SK-N-SH (cell line): ENCODE results near the gene CCR5. TPM values are rescaled to one million over a fixed set of nuclear protein-coding genes. Genes with fewer than 3 reads are reported as not detected.

ENCODE experiments used
- CTCF ChIA-PET: fragments of 300-600, 350-600 bp; formaldehyde crosslinking; extraction: SDS; loops from one replicate; lab custom pipeline; 2021; lab: Yijun Ruan, JAX
- POLR2A ChIA-PET: fragments of 350-600 bp; sonication (Branson Sonifier 250); formaldehyde crosslinking; extraction: SDS; loops from one replicate; lab custom pipeline; 2020; ENCODE audit warnings: antibody characterized with exemption, inconsistent platforms; lab: Yijun Ruan, JAX
- DNase-seq: peaks from one replicate; pipeline ENCODE4 v3.0.0; 2012
- H2AFZ ChIP-seq: fragments of 200-600 bp; sonication (generic); 2 replicates; pipeline ENCODE4 v1.8.1; 2016; ENCODE audit warnings: antibody characterized with exemption, mild to moderate bottlenecking, low read depth
- H3F3A ChIP-seq: fragments of 200-600 bp; sonication (generic); replicated peaks from 2 replicates; pipeline ENCODE3; 2016; ENCODE audit warnings: antibody characterized with exemption, mild to moderate bottlenecking; ENCODE audit not compliant: insufficient read depth
- H3K27ac ChIP-seq, 2 experiments: fragments of 200-500 bp in 1 of 2; fragments of 200-600 bp in 1 of 2; sonication (Bioruptor generic) in 1 of 2; sonication (generic), shearing (Covaris generic) in 1 of 2; 2 replicates each; pipeline versions ENCODE4 v1.5.1 to v1.6.1; 2014 to 2016; ENCODE audit warnings: low read depth in 2 of 2, inconsistent platforms in 1 of 2, low read length in 1 of 2, mild to moderate bottlenecking in 1 of 2, mixed read lengths in 1 of 2
- H3K27me3 ChIP-seq: fragments of 200-600 bp; sonication (generic), shearing (Covaris generic); 2 replicates; pipeline ENCODE4 v1.6.1; 2016; ENCODE audit warnings: mixed run types; ENCODE audit not compliant: insufficient read depth
- H3K36me3 ChIP-seq, 2 experiments: fragments of 200-500 bp in 1 of 2; fragments of 200-600 bp in 1 of 2; sonication (Bioruptor generic) in 1 of 2; sonication (generic) in 1 of 2; replicated peaks in 1 of 2; 2 replicates each; pipeline versions ENCODE3 to v1.5.1; 2014 to 2016; ENCODE audit warnings: low read length in 1 of 2, mild to moderate bottlenecking in 1 of 2; ENCODE audit not compliant: insufficient read depth in 2 of 2, control insufficient read depth in 1 of 2
- H3K4me1 ChIP-seq, 2 experiments: fragments of 200-500 bp in 1 of 2; fragments of 200-600 bp in 1 of 2; sonication (Bioruptor generic) in 1 of 2; sonication (generic), shearing (Covaris generic) in 1 of 2; 2 replicates each; pipeline versions ENCODE4 v1.5.1 to v1.6.1; 2014 to 2016; ENCODE audit warnings: low read depth in 1 of 2, low read length in 1 of 2, mixed run types in 1 of 2; ENCODE audit not compliant: insufficient read depth in 2 of 2, control insufficient read depth in 1 of 2
- H3K4me2 ChIP-seq: fragments of 200-600 bp; sonication (generic), shearing (Covaris generic); 2 replicates; pipeline ENCODE4 v1.6.1; 2017; ENCODE audit warnings: mixed run types
- H3K4me3 ChIP-seq, 2 experiments: fragments of 200-500 bp in 1 of 2; fragments of 200-600 bp in 1 of 2; sonication (Bioruptor generic) in 1 of 2; sonication (generic), shearing (Covaris generic) in 1 of 2; 2 replicates each; pipeline versions ENCODE4 v1.5.1 to v1.8.1; 2014 to 2016; ENCODE audit warnings: low read depth in 2 of 2, inconsistent platforms in 1 of 2, low read length in 1 of 2, mild to moderate bottlenecking in 1 of 2, mixed read lengths in 1 of 2, moderate library complexity in 1 of 2
- H3K79me2 ChIP-seq: fragments of 200-600 bp; sonication (generic); 2 replicates; pipeline ENCODE4 v1.8.1; 2017; ENCODE audit warnings: mild to moderate bottlenecking; ENCODE audit not compliant: insufficient read depth
- H3K9ac ChIP-seq: fragments of 200-600 bp; sonication (generic); 2 replicates; pipeline ENCODE4 v1.6.1; 2017; ENCODE audit warnings: mixed run types
- H3K9me2 ChIP-seq: fragments of 200-600 bp; sonication (generic); 2 replicates; pipeline ENCODE4 v1.6.1; 2017; ENCODE audit warnings: mixed run types
- H3K9me3 ChIP-seq: fragments of 200-600 bp; sonication (generic); 2 replicates; pipeline ENCODE4 v1.6.1; 2017; ENCODE audit warnings: mixed run types, mild to moderate bottlenecking, moderate library complexity
- H4K20me1 ChIP-seq: fragments of 200-600 bp; sonication (generic); 2 replicates; pipeline ENCODE4 v1.6.1; 2017; ENCODE audit warnings: mild to moderate bottlenecking, mixed run types; ENCODE audit not compliant: insufficient read depth
- CHD2 ChIP-seq: fragments of 150-350 bp; IDR thresholded peaks from 2 replicates; pipeline ENCODE4 v1.6.1; 2018; ENCODE audit warnings: low read length; ENCODE audit not compliant: partially characterized antibody
- EP300 ChIP-seq, 2 experiments: IDR thresholded peaks; 2 replicates each; pipeline versions ENCODE4 v1.4.0 to v1.6.1; 2012; ENCODE audit warnings: borderline replicate concordance in 1 of 2, low read depth in 1 of 2, low read length in 1 of 2
- FOSL2 ChIP-seq: IDR thresholded peaks from 2 replicates; pipeline ENCODE4 v1.4.0; 2012; ENCODE audit warnings: low read depth, mild to moderate bottlenecking, moderate library complexity, borderline replicate concordance
- FOXJ3 ChIP-seq: sonication (generic); formaldehyde crosslinking; IDR thresholded peaks from 2 replicates; pipeline ENCODE4 v1.5.1; 2020; ENCODE audit warnings: mild to moderate bottlenecking, missing genetic modification reagents
- JUND ChIP-seq: IDR thresholded peaks from 2 replicates; pipeline ENCODE4 v1.4.0; 2012
- MEF2A ChIP-seq: IDR thresholded peaks from 2 replicates; pipeline ENCODE4 v1.4.0; 2012; ENCODE audit warnings: low read depth, borderline replicate concordance
- NFIC ChIP-seq: IDR thresholded peaks from 2 replicates; pipeline ENCODE4 v1.4.0; 2012; ENCODE audit warnings: borderline replicate concordance
- POLR2AphosphoS5 ChIP-seq: IDR thresholded peaks from 2 replicates; pipeline ENCODE4 v1.6.1; 2012; ENCODE audit warnings: low read depth, low read length
- RAD21 ChIP-seq: IDR thresholded peaks from 2 replicates; pipeline ENCODE4 v1.6.1; 2012; ENCODE audit warnings: mild to moderate bottlenecking, low read length
- RFX5 ChIP-seq: IDR thresholded peaks from 2 replicates; pipeline ENCODE4 v1.6.1; 2012; ENCODE audit warnings: mild to moderate bottlenecking, improper control_type of control experiment, low read length
- SIN3A ChIP-seq: IDR thresholded peaks from 2 replicates; pipeline ENCODE4 v1.6.1; 2012; ENCODE audit warnings: low read depth, mild to moderate bottlenecking, low read length, moderate library complexity, borderline replicate concordance
- TAF1 ChIP-seq: IDR thresholded peaks from 2 replicates; pipeline ENCODE4 v1.6.1; 2012; ENCODE audit warnings: low read depth, mild to moderate bottlenecking, low read length, moderate library complexity, borderline replicate concordance
- WGBS: methylation state at CpG from one replicate; pipeline ENCODE4 v1.1.6; 2017; ENCODE audit warnings: low lambda C conversion rate; 5-methylcytosine and 5-hydroxymethylcytosine counted together
- polyA plus RNA-seq, 3 experiments: library from polyadenylated mRNA; depleted of rRNA; stranded (reverse); fragments of >200 nt; gene quantifications; 2 replicates each; pipeline ENCODE4 v1.2.3, GENCODE V29; 2012
- TF ChIP-seq, protein P1 (sequence below): IDR thresholded peaks from 2 replicates; pipeline ENCODE4 v1.4.0; 2012; ENCODE audit warnings: low read depth, borderline replicate concordance
- TF ChIP-seq, protein P2 (sequence below): IDR thresholded peaks from 2 replicates; pipeline ENCODE4 v1.4.0; 2012; ENCODE audit warnings: low read depth
- TF ChIP-seq, protein P3 (sequence below): fragments of 150-350 bp; IDR thresholded peaks from 2 replicates; pipeline ENCODE4 v1.6.1; 2017; ENCODE audit warnings: antibody characterized with exemption, low read length, low read depth, borderline replicate concordance
- TF ChIP-seq, protein P4 (sequence below): fragments of 150-350 bp; IDR thresholded peaks from 2 replicates; pipeline ENCODE4 v1.6.1; 2016; ENCODE audit warnings: mild to moderate bottlenecking, low read depth, low read length

CCR5 gene
- polyA plus RNA-seq, 1 of the 3 experiments (the other 2 are of a cell fraction): not detected

DNA sequence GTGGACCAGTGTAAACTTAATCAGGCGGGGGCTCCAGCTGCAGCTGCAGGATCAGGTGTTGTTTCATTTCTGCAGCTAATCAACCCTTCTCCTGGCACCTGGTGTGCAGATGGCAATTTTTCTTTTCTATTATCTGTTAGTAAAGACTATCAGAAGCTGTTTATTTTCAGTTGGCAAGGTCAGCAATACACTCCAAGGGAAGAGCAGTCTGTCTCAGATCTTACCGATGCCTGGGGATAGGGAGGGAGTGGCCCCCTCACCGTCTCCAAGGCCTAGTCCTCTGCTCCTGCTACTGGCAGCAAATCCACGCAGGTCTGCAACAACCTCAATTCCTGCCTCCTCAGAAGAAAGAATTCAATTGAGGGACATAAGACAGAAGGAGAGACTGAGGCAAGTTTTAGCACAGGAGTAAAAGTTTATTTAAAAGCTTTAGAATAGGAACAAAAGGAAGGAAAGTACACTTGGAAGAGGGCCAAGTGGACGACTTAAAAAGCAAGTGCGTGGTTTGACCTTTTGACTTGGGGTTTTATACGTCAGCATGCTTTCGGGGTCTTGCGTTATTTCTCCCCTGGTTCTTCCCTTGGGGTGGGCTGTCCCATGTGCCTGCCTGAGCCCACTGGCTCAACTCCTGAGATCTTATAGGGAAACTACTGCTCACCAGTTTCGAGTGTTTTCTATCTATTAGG is 45.5 kb downstream of the CCR5 start:
- Histone ChIP-seq H2AFZ (no peak overlapping the region), H3K27me3 (no peaks in the 10 kb centered on the region; the same call in 1 of the 2 replicates), H3K36me3 (no peaks in the 10 kb centered on the region)
- 51% methylated on average over 9 of the region's 10 CpGs for WGBS
- CTCF ChIA-PET: no interaction called here
- POLR2A ChIA-PET: no interaction called here
- TF ChIP-seq, protein P1, sequence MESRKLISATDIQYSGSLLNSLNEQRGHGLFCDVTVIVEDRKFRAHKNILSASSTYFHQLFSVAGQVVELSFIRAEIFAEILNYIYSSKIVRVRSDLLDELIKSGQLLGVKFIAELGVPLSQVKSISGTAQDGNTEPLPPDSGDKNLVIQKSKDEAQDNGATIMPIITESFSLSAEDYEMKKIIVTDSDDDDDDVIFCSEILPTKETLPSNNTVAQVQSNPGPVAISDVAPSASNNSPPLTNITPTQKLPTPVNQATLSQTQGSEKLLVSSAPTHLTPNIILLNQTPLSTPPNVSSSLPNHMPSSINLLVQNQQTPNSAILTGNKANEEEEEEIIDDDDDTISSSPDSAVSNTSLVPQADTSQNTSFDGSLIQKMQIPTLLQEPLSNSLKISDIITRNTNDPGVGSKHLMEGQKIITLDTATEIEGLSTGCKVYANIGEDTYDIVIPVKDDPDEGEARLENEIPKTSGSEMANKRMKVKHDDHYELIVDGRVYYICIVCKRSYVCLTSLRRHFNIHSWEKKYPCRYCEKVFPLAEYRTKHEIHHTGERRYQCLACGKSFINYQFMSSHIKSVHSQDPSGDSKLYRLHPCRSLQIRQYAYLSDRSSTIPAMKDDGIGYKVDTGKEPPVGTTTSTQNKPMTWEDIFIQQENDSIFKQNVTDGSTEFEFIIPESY: no peak
- TF ChIP-seq, protein P2, sequence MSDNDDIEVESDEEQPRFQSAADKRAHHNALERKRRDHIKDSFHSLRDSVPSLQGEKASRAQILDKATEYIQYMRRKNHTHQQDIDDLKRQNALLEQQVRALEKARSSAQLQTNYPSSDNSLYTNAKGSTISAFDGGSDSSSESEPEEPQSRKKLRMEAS: no peak
- TF ChIP-seq EP300 (IDR thresholded peaks at IDR 0.05; ENCODE audit: borderline replicate concordance in 1 of 2, low read depth in 1 of 2, low read length in 1 of 2): no peak
- TF ChIP-seq, all 33 proteins: peak for 0
- Histone ChIP-seq H4K20me1 (no peaks in the 10 kb centered on the region), H3K9me2 (no peaks in the 10 kb centered on the region), H3K9me3 (no peaks in the 10 kb centered on the region), H3K9ac (no peak overlapping the region), H3F3A (no peaks in the 10 kb centered on the region), H3K4me3 (no peak overlapping the region), H3K4me1 (peaks cover 0 to 4% of the 10 kb centered on the region in 2 experiments; a peak in 1 of 4 replicates), H3K4me2 (no peak overlapping the region), H3K79me2 (no peaks in the 10 kb centered on the region), H3K27ac (no peak overlapping the region)
- no peak for DNase-seq

DNA sequence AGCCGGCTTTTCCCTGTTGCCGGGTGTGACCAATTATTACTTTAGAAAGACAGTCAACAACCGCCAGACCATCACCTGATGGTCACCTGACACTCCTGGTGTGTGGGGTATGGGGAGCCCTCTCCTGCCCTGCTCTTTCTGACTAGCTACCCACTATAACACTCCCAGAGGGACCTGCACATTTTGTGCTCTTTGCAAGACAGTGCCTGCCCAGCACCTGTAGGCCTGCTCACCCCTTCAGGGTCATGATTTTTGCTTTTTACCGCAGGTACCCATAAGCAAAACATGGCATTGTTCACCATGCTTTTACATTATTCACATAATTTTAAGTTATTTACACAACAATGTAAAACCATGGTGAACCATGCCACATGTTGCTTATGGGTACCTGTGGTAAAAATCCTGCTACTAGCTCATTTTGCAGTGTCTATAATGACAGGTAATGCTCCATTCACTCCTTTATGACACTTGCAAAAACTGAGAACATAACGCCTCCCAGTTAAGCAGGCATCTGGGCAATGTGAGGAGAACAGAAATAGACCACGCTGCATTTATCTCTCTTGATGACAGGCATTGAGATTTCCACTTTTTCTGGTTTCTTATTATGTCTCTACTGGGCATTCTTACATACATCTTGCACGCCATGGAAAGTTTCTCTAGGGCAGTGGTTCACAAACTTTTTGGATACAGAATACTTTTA is 46.2 kb downstream of the CCR5 start:
- Histone ChIP-seq H3K9ac (no peak overlapping the region), H3K79me2 (no peaks in the 10 kb centered on the region), H3F3A (no peaks in the 10 kb centered on the region), H3K9me3 (no peaks in the 10 kb centered on the region), H3K4me3 (no peak overlapping the region), H3K9me2 (no peaks in the 10 kb centered on the region), H3K4me2 (no peak overlapping the region), H2AFZ (no peak overlapping the region), H3K4me1 (peaks cover 0 to 4% of the 10 kb centered on the region in 2 experiments; a peak in 1 of 4 replicates), H4K20me1 (no peaks in the 10 kb centered on the region), H3K27ac (no peak overlapping the region), H3K36me3 (no peaks in the 10 kb centered on the region), H3K27me3 (no peaks in the 10 kb centered on the region; the same call in 1 of the 2 replicates)
- 44% methylated on average over 7 of the region's 7 CpGs for WGBS
- POLR2A ChIA-PET: no interaction called here
- no peak for DNase-seq
- CTCF ChIA-PET: no interaction called here
- TF ChIP-seq RFX5 (no peak), MEF2A (no peak), SIN3A (no peak), NFIC (no peak), POLR2AphosphoS5 (no peak), RAD21 (no peak), TAF1 (no peak), FOXJ3 (CRISPR knock-in tag) (no peak), CHD2 (no peak), FOSL2 (no peak), JUND (no peak)
- TF ChIP-seq, protein P3, sequence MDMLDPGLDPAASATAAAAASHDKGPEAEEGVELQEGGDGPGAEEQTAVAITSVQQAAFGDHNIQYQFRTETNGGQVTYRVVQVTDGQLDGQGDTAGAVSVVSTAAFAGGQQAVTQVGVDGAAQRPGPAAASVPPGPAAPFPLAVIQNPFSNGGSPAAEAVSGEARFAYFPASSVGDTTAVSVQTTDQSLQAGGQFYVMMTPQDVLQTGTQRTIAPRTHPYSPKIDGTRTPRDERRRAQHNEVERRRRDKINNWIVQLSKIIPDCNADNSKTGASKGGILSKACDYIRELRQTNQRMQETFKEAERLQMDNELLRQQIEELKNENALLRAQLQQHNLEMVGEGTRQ: no peak
- TF ChIP-seq, protein P4, sequence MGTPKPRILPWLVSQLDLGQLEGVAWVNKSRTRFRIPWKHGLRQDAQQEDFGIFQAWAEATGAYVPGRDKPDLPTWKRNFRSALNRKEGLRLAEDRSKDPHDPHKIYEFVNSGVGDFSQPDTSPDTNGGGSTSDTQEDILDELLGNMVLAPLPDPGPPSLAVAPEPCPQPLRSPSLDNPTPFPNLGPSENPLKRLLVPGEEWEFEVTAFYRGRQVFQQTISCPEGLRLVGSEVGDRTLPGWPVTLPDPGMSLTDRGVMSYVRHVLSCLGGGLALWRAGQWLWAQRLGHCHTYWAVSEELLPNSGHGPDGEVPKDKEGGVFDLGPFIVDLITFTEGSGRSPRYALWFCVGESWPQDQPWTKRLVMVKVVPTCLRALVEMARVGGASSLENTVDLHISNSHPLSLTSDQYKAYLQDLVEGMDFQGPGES: no peak
